HG03457 (cell line): Measurements from ENCODE around the gene ARAP2.

Experiments used
- ATAC-seq: cut with Tn5 transposase; IDR thresholded peaks from one replicate; pipeline ENCODE4 v1.9.1; 2021; ENCODE audit warnings: moderate number of reproducible peaks; ENCODE audit not compliant: unreplicated experiment

The ARAP2 gene

DNA sequence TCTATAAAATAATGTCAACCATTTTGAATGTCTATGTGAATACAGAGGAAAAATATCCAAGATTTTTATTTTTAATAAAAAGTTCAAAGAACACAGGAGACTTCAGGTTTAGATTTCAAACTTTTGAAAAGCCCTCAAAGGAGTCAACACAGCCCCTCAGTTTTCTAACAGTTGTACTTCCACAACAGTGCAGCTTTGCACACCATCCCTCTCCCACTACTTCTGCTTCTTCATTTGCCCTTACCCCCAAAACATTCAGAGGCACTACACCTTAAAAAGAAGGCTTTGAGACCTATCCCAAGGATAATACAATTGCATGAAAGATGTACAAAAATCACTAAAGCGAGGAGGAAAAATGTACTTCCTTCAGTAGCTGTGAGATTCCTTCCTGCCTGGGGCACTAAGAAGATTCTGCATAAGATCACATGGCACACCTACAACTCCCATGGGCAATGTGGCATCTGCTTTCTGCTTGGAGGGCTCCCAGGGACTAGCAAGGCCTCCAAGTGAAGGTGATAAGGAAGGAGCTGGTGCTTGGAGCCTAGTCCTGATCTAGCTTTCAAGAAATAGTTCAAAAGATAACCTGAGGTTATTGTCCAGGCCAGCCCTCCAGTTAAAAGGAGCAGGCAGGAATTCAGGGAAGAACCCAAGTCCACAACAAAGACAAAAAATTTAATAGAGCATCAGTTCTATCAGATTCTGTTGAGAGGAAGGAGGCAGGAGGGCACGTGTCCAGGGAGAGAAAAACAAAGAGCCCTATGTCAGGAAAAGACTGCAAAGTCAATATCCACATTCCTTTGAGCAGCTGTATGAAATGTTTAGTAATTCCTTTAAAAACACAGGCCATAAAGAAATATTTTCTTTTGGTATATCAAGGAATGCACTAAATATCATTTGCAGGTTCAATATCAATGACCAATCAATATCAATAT is 19.1 kb downstream of the ARAP2 start:
- ATAC-seq, result no peak

DNA sequence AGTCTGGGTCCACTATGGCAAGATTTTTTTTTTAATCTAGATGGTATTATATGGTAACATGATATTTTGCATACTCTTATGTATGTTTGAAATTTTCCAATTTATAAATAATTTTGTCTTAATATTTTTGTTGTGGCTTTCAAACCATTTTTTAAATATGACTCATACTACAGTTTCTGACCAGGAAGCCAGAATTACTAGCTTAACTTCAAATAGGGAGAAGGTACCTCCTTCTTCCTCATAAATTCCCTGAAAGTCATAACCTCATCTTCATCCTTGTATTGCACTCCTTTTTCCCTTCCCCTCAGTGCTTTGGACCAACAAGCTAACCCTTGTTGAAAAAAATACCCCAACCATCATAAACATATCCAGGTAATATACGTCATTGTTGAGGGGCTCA is 21.6 kb downstream of the ARAP2 start:
- no peak for ATAC-seq

DNA sequence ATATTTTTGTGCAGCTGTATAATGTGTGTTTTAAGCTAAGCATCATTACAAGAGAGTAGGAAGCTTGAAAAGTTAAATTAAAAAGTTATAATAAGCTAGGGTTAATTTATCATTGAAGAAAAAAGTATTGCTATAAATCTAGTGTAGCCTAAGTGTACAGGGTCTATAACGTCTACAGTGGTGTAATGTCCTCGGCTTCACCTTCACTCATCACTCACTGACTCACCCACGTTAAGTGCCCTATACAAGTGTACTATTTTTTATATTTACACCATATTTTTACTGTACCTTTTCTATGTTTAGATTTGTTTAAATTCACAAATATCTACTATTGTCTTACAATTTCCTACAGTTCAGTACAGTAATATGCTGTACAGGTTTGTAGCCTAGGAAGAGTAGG is 23.5 kb downstream of the ARAP2 start:
- ATAC-seq, result no peak

DNA sequence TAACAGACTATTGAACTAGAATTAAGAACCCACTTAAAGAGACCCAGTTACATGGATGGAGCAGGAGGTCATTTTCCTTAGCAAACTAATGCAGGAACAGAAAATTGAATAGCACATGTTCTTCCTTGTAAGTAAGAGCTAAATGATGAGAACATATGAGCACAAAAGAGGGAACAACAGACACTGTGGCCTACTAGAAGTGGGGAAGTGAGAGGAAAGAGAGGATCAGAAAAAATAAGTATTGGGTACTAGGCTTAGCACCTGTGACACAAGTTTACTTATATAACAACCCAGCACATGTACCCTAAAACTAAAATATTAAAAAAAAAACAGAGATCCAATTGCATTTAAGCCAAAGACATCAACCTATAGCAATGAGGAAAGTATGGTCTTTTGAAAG is 26.2 kb downstream of the ARAP2 start:
- no peak for ATAC-seq

DNA sequence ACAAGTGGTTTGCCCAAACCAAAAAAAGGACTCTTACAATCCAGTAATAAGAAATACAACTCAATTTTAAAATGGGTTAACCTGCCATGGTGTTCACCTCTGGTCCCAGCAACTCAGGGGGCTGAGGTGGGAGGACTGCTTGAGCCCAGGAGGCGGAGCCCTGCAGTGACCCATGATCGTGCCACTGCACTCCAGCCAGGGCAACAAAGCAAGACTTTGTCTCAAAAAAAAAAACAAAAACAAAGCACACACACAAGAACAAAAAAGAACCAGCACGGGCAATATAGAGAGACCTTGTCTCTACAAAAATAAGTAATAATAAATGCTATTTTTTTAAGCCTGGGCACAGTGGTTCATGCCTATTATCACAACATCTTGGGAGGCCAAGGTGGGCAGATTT is 28.7 kb downstream of the ARAP2 start:
- no peak for ATAC-seq

DNA sequence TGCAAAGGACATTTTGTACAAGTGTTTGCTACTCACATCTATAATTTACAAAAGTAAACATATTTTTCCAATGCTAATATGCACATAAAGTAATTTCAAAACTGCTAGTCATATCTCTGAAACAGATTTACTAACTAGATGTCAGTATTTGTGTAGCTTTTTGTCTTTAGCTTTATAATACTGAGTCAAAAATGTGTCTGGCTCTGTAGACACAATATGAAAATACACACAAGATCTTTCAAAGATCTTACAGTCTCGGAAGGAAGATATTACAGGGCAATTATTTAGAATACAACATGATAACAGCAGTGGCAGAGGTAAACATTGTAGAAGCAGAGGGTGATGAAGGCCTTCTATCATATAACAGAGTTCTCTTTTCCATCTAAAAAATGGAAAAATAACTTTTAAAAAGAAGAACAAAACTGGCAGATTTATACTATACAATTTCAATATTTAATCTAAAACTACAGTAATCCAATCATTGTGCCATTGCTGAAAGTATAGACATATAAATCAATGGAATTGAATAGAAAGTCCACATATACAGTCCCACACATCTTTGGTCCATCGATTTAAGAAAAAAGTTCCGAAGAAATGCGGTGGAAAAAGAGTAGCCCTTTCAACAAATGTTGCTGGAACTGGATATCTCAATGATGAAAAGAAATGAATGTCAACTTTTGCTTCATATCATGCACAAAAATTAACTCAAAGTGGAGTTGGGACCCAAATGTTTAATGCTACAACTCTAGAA is 29.4 kb downstream of the ARAP2 start:
- no peak for ATAC-seq

DNA sequence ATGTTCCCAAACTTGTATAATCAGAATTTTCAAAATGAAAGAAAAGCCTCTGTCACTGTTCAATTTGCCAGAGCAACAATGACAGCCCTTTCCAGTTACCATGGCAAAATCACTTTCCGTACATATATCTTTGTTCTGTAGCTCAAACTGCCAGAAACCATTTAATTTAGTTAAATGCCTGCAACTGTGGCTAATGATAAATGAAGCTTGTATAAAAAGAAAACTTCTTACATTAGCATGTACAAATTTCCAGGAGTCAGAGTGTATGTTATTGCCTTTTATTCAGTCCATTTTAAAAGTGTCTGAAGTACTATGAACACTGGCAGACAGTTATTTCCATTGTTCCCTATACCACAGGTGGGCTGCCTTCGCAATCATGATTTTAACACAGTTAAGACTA is 30.3 kb downstream of the ARAP2 start:
- no peak for ATAC-seq

DNA sequence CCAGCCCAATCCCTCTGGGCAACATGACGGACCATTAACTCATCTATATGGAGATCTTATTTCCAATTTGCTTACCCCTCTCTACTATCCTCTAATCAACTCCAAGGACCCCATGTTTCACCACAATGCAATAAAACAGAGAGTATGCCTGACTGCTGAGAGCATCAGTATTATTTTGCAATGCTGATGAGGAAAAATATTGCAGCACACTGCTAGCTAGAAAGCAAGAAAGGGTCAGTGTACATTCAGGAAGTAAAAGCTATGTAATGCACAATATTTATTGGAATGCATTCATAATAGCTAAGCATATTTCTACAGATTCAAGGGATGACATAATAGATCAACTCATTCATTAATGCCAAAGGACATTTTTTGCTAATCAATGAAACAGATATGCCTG is 33.2 kb downstream of the ARAP2 start:
- no peak for ATAC-seq

DNA sequence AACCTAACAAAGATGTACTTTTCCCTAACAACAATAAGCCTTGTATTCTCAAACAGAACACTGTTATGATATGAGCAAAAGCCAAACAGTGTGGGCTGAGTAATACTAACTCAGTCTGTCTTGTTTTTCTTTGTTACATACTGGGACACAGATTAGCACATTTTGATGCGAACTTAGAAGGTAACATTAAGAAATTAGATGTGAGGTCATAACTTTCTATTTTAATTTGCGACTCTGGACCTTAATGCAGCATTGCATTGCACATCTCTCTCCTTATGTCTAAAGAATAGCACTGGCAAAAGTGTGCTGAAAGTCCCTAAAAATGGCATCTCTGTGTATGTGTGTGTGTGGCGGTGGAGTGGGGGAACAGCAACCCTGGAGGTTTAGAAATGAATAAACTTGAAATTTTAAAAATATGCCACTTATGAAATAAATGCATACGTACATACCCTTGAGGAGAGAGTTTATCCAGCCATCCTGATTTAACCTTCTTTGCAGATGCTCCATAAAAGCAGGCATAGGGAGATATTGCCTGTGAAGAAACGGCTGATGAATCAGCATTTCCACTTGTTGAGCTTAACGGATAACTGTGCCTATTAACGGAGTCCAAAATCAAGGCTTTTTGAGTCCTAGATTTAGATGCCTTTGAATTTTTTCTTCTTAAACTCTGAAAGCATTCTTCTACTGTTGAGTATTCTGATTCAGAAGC is 34.2 kb downstream of the ARAP2 start:
- no peak for ATAC-seq

DNA sequence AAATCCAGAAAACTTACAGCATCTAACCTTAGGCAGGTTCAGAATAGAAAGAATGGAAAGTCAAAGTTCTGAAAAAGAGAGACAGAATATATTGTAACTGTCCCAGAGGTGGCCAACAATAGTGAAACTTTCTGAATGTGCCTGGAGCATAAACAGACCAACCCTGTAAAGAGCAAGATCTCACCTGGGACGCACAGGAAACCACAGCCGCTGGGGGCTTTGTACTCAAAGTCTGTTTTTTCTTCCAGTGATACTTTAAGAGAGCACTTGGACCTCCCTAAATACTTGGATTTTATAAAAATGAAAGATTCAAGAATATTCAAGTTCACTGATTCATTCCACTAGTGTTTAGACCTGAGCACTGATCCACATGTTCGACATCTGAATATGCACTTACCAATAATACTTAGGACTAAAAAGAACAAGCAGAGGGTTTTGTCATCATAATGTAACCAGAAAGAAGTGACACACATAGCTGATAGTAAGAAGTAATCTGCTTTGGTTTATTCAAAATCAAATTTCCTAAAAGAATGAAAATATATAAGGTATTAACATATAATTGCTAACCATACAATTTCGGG is 35.3 kb downstream of the ARAP2 start:
- peak; percentile 86 for ATAC-seq

DNA sequence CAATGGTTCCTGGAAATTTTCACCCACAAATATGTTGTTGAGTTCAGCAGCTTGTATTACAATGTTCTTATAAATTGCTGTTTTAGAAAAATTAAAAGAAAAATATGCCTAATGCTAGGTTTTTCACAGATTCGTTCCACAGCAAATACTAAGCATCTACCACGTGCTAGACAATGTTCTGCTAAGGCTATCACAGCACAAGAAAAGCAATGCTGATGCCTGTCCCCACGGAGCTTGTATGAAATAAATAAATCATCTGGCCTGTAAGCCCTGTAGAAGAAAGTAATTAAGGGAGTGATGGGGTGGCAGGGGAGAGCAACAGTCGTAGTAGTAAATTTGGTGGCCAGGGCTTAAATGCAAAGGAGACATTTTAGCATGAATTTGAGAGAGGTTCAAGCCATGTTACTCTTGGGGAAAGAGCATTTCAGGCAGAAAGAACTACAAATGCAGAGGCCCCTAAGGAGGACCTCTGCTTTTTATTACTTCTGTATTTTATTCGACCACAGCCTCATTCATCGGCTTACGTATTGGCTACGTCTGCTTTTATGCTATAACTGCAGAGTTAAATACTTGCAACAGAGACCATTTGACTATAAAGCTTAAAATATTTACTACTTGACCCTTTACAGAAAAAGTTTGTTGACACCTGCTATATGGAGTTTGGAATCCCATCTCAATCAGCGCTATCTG is 36.3 kb downstream of the ARAP2 start:
- ATAC-seq, result no peak

DNA sequence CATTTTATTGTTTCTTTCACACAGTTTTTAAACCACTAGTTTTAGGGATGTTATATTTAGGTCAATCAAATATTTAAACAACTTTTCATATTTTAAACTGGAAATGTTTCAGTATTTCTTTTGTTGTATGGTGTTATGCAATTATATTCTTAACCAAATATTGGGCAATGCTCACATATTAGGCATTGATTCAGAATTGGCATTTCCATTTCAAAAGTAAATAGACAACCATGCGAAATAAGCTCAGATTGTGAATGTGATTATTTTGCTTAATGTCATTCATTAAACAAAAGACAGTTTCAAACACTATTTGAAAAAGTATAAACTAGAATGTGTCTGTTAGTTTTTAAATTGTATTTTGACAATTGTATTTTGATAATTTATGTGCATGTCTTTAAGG is 36.9 kb downstream of the ARAP2 start:
- ATAC-seq, result no peak

DNA sequence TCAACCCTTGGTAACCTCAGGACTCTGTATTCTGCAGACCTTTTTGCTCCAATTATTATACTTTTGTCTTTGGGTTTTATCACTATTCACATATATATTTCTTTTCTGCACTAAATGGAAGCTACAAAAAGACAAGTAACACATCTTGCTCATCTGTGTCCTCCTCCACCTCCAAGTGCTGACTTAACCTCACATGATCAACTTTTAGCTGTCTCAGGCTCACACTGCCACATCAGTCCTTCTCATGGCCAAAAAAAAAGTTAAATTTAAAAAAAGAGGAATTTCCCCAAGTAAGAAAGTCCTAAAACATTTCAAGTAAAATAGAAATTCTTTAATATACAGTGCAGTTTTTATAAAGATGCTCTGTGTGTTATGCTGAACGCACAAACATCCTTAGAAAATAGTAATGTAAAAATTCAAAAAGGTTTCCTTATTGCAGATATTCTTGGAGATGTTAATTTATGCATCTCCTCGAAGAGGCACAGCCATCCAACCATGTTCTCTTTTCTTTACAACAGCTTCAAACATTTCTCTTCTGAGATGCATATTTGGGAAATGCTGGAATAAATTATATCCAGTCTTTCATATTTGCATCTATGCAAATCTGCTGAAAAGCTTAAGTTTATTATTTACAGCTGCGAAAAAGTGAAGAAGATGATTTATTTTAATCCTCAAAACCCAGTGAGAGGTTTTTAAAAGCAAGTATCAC is 37.6 kb downstream of the ARAP2 start:
- no peak for ATAC-seq

DNA sequence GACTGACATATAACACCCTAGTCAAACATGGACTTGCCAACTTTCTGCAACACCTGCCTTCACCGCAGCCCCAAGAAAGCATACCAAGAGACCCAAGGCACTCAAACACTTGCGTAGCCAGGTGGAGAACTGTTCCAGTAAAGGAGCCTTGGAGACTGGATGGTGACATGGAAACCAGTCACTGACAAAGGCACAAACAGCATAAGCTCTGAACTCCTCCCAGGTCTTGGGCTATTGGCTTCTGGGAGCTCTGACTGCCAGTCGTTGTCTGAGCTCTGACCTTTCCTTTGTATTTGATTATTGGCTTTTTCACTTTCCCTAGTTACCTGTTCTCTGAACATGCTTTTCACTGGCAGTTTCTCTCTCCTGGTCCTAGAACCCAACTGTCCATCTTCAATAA is 38.3 kb downstream of the ARAP2 start:
- no peak for ATAC-seq

DNA sequence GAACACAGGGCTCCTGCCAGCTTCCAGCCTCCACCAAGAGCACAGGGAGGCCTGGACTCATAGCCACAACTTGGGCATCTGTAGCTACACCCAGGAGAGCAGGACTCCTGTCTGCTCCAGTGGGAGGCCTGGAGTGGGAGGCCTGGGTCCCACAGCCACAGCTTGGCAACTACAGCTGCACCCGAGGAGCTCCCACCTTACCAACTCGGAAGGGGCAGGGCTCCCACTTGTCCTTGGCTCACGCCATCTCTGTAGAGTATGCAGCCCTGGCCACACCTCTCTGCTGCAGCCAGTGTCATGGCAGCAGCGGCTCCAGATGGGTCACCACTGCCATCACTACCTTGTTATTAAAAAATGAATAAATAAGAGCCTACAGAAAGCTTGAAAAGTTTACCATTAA is 45.5 kb downstream of the ARAP2 start:
- ATAC-seq, result no peak

DNA sequence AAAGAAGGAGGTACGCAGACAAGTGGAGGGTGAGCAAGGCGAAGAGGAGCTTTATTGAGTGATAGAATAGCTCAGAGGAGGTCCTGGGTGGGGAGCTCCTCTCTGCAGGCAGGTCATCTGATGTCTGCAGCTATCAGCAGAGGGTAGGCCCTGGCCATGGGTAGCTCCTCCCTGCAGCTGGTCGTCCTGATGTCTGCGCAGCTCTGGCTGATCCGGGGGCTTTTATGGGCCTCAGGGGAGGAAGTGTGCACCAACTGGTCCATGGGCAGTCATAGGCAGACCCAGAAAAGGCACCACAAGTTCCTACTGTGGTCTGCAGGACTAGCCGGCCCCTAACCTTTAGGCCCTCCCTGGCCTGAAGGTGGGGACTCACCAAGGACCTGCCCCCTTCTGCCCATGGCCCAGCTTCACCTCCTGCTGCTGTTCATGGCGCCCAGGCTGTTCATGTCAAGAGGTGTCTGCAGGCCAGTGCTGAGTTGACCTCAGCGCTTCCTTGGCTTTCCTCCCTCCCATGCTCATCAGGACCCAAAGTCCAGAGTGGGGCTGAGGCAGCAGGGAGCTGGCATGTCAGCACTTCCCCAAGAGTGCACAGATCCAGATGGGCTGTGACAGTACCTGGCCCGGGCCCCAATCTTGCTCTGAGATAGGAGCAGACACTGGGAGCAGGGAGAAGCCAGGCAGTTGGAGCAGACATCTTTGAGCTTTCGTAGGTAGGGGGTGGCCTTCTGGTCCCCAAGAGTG is 46.1 kb downstream of the ARAP2 start:
- ATAC-seq, result no peak

DNA sequence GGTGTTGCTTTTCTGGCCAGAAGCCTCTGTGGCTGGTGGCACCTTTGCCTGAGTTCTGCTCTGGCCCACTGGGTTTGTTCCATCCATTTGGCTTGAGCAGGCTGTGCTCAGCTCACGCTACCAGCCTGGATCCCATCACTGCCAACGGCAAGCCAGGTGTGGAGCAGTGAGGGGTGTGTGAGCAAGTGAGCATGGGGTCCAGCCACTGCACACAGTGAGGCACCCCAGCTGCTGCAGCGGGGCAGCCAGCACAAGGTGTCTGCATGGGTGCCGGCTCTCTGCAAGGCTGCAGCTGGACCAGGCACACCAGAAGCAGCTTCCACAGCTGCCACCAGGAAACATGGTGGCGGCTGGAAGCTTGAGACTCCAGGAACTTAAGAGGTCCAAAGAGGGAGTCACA is 46.8 kb downstream of the ARAP2 start:
- ATAC-seq, result no peak

DNA sequence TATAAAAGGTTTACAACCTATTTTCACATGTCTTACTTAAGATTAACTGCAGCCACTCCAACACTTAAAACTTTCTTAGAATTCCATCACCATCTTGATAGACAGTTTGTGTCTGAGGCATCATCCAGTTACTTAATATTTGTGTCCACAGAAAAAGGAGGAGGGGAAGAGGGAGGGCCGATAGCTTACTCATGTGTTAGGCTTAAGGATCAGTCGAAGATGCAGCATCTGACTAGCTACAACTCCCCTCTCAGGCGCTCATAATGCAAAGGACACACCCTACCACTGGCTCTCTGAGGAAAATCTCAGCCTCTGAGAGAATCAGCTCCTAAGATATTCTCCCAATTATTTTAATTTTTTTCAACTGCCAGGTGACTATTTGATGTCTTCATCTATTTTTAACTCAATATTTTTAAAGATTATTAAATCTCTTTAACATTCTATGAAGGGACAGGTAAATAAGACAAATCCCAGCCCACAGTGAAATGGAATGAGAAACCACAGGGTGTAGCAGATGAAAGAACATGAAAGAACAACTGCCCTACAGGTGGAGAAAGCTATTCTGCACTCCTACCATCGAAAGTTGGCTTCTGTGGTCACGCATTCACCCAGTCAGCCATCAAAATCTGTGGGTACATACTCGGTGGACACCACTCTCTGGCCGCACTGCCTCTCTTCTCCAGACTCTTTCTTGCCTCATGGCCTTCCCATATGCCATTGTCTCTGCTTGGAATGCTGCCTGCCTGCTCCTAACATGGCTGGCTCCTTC is 48.0 kb downstream of the ARAP2 start:
- ATAC-seq, result no peak

DNA sequence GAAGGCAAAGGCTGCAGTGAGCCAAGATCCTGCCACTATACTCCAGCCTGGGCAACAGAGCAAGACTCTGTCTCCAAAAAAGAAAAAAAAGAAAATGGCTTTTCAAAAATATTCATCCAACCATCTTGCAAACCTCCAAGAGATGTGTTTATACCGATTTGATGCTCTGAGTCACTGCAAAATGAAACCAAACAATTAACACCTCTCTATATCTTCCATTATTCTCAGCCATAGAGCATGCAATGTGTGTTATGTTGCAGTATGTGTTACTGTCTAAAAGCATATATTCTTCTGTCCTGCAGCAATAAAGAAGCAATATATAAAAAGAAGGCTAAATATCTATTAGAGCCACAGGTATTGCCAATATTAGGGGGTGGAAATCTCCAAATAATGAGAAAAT is 51.4 kb downstream of the ARAP2 start:
- no peak for ATAC-seq
